ENCODE measurements around the gene ZNF879.

GRCh38 chr5:178982941-178983340 lies 40.7 kb upstream of the ZNF879 start:
- TF ChIP-seq POLR2A (IDR thresholded peaks at IDR 0.05) (no peak), CTCF (IDR thresholded peaks at IDR 0.05 in 4 of 5, conservative IDR thresholded peaks at IDR 0.05 in 1 of 5) (no peak)

All from gastrocnemius medialis (tissue), 4 donors.